ENCODE measurements around the gene USH2A.

DNA sequence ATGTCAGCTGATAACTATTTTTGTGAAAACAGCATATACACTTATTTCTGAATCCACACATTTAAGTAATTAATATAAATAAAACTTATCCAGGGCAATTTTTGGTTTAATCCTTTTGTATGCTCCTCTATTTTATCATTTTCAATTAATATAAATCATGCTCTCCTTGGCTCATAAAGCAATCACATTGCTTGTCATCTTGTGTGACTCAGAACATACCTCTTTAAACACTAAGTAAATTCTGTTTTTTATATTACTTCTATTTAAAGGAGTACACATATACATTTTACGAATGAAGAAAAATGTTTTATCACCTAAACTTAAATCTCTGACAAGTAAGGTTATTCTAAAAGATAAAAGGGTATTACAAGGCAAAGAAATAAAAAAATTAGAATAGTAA lies 175.3 kb downstream of the USH2A start:
- no peak for TF ChIP-seq POLR2A (IDR thresholded peaks at IDR 0.05)
- TF ChIP-seq, protein P1, sequence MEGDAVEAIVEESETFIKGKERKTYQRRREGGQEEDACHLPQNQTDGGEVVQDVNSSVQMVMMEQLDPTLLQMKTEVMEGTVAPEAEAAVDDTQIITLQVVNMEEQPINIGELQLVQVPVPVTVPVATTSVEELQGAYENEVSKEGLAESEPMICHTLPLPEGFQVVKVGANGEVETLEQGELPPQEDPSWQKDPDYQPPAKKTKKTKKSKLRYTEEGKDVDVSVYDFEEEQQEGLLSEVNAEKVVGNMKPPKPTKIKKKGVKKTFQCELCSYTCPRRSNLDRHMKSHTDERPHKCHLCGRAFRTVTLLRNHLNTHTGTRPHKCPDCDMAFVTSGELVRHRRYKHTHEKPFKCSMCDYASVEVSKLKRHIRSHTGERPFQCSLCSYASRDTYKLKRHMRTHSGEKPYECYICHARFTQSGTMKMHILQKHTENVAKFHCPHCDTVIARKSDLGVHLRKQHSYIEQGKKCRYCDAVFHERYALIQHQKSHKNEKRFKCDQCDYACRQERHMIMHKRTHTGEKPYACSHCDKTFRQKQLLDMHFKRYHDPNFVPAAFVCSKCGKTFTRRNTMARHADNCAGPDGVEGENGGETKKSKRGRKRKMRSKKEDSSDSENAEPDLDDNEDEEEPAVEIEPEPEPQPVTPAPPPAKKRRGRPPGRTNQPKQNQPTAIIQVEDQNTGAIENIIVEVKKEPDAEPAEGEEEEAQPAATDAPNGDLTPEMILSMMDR (IDR thresholded peaks at IDR 0.05): no peak

Measured in lower leg skin (tissue), 3 donors.